Astrocyte of the cerebellum (primary cell): ENCODE data around the gene EHBP1L1.

Source experiments
- DNase-seq: peaks from one replicate; pipeline ENCODE4 v3.0.0-alpha.2; 2011; ENCODE audit warnings: low read depth
- H3K4me3 ChIP-seq: 2 replicates; pipeline ENCODE4 v1.5.1; 2011; ENCODE audit warnings: mild to moderate bottlenecking, low read depth, low read length, moderate library complexity
- in situ Hi-C: cut with HindIII; loops from 2 replicates; pipeline ENCODE4 v1.10.0; 2017; ENCODE audit warnings: low sequenced_read_pairs
- TF ChIP-seq, protein P1 (sequence below): IDR thresholded peaks from 2 replicates; pipeline ENCODE4 v1.5.1; 2012; ENCODE audit warnings: low read length, low read depth, moderate library complexity, mild to moderate bottlenecking; ENCODE audit errors: missing control alignments

The EHBP1L1 gene

DNA sequence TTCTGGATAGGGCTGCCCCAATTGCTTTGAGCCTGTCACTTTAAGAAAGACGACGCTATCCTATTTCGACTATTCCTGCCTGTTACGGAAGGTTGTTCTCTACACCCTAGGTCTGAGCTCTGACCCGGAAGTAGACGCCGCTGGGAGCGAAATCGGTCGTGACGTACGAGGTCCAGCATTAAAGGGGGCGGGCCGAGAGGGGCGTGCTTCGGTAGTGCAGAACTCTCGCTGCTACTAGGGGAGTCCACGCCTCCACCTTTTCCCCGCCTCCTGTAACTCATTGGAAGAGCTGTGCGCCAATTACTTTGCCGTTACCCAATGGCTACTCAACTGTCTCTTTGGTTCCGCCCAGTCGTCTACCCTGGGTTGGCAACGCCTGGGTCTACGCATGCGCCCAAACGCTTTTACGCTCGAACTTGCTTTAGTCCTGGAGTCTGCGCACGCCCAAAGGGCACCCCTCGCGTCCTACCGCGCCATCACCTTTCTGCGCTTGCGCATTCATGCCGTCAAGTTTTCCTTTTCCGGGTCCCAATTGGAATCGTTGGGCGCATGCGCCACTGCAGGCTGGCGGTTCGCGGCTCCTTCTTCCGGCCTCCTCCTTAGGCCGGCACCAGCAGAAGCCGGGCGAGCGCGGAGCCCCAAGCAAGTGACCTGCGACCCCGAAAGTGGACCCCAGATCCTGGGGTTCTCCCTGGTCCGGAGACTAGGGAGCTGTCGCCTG, 39.5 kb downstream of the EHBP1L1 start, which contains the start of gene PCNX3:
TSS of gene PCNX3 (plus strand) at position 548 of the 721 bp plus-strand sequence. CDS start 536 bp downstream, outside the sequence.
- TF ChIP-seq, protein P1, sequence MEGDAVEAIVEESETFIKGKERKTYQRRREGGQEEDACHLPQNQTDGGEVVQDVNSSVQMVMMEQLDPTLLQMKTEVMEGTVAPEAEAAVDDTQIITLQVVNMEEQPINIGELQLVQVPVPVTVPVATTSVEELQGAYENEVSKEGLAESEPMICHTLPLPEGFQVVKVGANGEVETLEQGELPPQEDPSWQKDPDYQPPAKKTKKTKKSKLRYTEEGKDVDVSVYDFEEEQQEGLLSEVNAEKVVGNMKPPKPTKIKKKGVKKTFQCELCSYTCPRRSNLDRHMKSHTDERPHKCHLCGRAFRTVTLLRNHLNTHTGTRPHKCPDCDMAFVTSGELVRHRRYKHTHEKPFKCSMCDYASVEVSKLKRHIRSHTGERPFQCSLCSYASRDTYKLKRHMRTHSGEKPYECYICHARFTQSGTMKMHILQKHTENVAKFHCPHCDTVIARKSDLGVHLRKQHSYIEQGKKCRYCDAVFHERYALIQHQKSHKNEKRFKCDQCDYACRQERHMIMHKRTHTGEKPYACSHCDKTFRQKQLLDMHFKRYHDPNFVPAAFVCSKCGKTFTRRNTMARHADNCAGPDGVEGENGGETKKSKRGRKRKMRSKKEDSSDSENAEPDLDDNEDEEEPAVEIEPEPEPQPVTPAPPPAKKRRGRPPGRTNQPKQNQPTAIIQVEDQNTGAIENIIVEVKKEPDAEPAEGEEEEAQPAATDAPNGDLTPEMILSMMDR, result no peak
- peak within 1 kb of the TSS; percentile 87 for H3K4me3 ChIP-seq
- peak; percentile 100 for DNase-seq
- in situ Hi-C loops, result no loop called here

DNA sequence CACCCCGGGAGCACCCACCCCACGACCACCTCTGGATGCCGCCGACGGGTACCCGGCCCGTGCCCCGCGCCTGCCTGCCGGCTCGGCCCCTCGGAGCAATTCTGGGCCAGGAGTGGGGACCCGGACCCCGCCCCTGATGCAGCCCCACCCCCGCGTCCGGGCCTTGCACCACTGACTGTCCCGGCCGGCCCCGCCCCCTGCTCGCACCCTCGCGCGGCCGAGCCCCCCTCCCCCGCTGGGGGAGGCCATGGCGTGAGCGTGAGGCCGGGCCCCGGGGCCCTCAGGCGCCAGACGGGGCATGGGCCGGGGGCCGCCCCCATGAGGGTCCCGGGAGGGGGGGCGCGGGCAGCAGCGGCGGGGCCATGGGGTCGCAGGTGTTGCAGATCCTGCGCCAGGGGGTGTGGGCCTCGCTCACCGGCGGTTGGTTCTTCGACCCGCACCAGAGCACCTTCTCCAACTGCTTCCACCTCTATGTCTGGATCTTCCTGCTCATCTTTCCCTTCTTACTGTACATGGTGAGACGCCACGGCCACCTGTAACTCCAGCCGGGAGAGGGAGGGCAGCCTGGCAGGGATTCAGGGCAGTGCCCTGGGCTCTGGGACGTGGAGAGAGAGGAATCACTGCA, 40.2 kb downstream of the EHBP1L1 start:
- DNase-seq, result no peak
- peak overlapping the region; percentile 74 for H3K4me3 ChIP-seq
- TF ChIP-seq, protein P1, result no peak
- in situ Hi-C loops, result no loop called here

GRCh38 chr11:65616575-65617001, 40.7 kb downstream of the EHBP1L1 start:
- DNase-seq, result no peak
- TF ChIP-seq, protein P1, result no peak
- peak overlapping the region; percentile 74 for H3K4me3 ChIP-seq
- in situ Hi-C loops, result no loop called here

GRCh38 chr11:65617136-65617850, 41.4 kb downstream of the EHBP1L1 start:
- H3K4me3 ChIP-seq, result peak overlapping the region; percentile 74
- DNase-seq, result no peak
- in situ Hi-C loops, result no loop called here
- TF ChIP-seq, protein P1, result no peak

DNA sequence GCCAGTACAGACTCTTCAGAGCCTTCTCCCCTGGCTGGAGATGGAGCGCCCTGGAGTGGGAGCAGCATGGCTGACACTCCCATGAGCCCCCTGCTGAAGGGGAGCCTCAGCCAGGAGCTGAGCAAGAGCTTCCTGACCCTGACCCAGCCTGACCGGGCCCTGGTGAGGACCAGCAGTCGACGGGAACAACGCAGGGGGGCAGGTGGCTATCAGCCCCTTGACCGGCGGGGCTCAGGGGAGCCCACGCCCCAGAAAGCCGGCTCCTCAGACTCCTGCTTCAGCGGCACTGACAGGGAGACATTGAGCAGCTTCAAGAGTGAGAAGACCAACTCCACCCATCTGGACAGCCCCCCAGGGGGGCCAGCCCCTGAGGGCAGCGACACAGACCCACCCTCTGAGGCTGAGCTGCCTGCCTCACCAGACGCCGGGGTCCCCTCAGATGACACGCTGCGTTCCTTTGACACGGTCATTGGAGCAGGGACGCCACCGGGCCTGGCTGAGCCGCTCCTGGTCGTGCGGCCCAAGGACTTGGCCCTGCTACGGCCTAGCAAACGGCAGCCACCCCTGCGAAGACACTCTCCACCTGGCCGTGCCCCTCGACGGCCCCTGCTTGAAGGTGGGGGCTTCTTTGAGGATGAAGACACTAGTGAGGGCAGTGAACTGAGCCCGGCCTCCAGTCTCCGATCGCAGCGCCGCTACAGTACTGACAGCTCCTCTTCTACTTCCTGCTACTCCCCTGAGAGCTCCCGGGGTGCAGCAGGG, 42.3 kb downstream of the EHBP1L1 start:
- H3K4me3 ChIP-seq, result no peak overlapping the region
- in situ Hi-C loops, result no loop called here
- DNase-seq, result no peak
- TF ChIP-seq, protein P1, result no peak

DNA sequence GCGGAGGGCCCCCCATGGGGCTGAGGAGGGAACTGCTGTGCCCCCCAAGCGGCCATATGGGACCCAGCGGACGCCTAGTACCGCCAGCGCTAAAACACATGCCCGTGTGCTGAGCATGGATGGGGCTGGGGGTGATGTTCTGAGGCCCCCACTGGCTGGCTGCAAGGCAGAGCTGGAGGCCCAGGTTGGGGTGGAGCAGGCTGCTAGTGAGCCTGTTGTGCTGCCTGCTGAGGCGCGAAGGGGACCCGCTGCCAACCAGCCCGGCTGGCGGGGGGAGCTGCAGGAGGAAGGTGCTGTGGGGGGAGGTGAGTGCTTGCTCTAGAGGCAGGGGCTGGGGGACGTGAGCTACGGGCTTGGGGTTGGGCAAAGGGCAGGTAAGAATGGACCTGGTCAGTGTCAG, 42.9 kb downstream of the EHBP1L1 start:
- in situ Hi-C loops, result no loop called here

More for the DNA sequence above, 42.9 kb downstream of the EHBP1L1 start:
- TF ChIP-seq, protein P1, result no peak
- DNase-seq, result no peak
- H3K4me3 ChIP-seq, result no peak overlapping the region
